GM12891 (cell line): Measurements from ENCODE around the gene KLHL30.

ENCODE experiments used
- PAX5 ChIP-seq: IDR thresholded peaks from 2 replicates; pipeline ENCODE4 v1.6.1; 2011; ENCODE audit warnings: low read length, moderate library complexity, mild to moderate bottlenecking; ENCODE audit not compliant: insufficient read depth, severe bottlenecking
- POLR2A ChIP-seq: IDR thresholded peaks from 2 replicates; pipeline ENCODE4 v1.6.1; 2011; ENCODE audit warnings: low read depth, low read length, control low read depth
- POLR2AphosphoS5 ChIP-seq: IDR thresholded peaks from 2 replicates; pipeline ENCODE4 v1.6.1; 2011; ENCODE audit warnings: low read depth, low read length, control low read depth
- SPI1 ChIP-seq: IDR thresholded peaks from 2 replicates; pipeline ENCODE4 v1.6.1; 2011; ENCODE audit warnings: low read depth, low read length, control low read depth
- TAF1 ChIP-seq: IDR thresholded peaks from 2 replicates; pipeline ENCODE4 v1.6.1; 2011; ENCODE audit warnings: low read depth, low read length, control low read depth

GRCh38 chr2:238116298-238117198 lies 21.9 kb upstream of the KLHL30 start:
- no peak for TF ChIP-seq POLR2A
- no peak for TF ChIP-seq PAX5
- no peak for TF ChIP-seq POLR2AphosphoS5
- TF ChIP-seq SPI1: no peak
- TF ChIP-seq TAF1: no peak
